Measurements from ENCODE around the gene ATP4B. TPM values are rescaled to one million over a fixed set of nuclear protein-coding genes. Genes with fewer than 3 reads are reported as not detected.

Gene ATP4B
- total RNA-seq, 1 donor from 2014 or later: not detected

- Mint-ChIP-seq H3K4me1 (ENCODE audit: low read depth, unreplicated experiment) (no peaks in the 10 kb centered on the region), H3K9me3 (ENCODE audit: unreplicated experiment) (peaks cover 12% of the 10 kb centered on the region), H3K27ac (ENCODE audit: unreplicated experiment) (no peak overlapping the region), H3K4me3 (ENCODE audit: unreplicated experiment) (no peak overlapping the region), H3K36me3 (ENCODE audit: unreplicated experiment) (no peaks in the 10 kb centered on the region), H3K27me3 (ENCODE audit: unreplicated experiment) (no peaks in the 10 kb centered on the region)
- no peak for TF ChIP-seq CTCF (IDR thresholded peaks at IDR 0.05; ENCODE audit: partially characterized antibody, unreplicated experiment)
- no peak for DNase-seq
Observed at GRCh38 chr13:113654175-113654560, 3.8 kb downstream of the ATP4B start.

GRCh38 chr13:113653264-113654174, 4.5 kb downstream of the ATP4B start:
- Mint-ChIP-seq H3K27ac (ENCODE audit: unreplicated experiment) (no peak overlapping the region), H3K9me3 (ENCODE audit: unreplicated experiment) (peaks cover 12% of the 10 kb centered on the region), H3K36me3 (ENCODE audit: unreplicated experiment) (peaks cover 5% of the 10 kb centered on the region), H3K27me3 (ENCODE audit: unreplicated experiment) (no peaks in the 10 kb centered on the region), H3K4me3 (ENCODE audit: unreplicated experiment) (no peak overlapping the region), H3K4me1 (ENCODE audit: low read depth, unreplicated experiment) (no peaks in the 10 kb centered on the region)
- peak; percentile 18 for DNase-seq
- no peak for TF ChIP-seq CTCF (IDR thresholded peaks at IDR 0.05; ENCODE audit: partially characterized antibody, unreplicated experiment)

- no peak for TF ChIP-seq CTCF (IDR thresholded peaks at IDR 0.05; ENCODE audit: partially characterized antibody, unreplicated experiment)
- Mint-ChIP-seq H3K36me3 (ENCODE audit: unreplicated experiment) (peaks cover 11% of the 10 kb centered on the region), H3K4me1 (ENCODE audit: low read depth, unreplicated experiment) (no peaks in the 10 kb centered on the region), H3K9me3 (ENCODE audit: unreplicated experiment) (peaks cover 12% of the 10 kb centered on the region), H3K27me3 (ENCODE audit: unreplicated experiment) (peaks cover 2% of the 10 kb centered on the region), H3K4me3 (ENCODE audit: unreplicated experiment) (no peak overlapping the region), H3K27ac (ENCODE audit: unreplicated experiment) (no peak overlapping the region)
- DNase-seq: peak; percentile 7
Observed at GRCh38 chr13:113652404-113653263, 5.4 kb downstream of the ATP4B start.

- no peak overlapping the region for H3K4me3 Mint-ChIP-seq (ENCODE audit: unreplicated experiment)
- TF ChIP-seq CTCF (IDR thresholded peaks at IDR 0.05; ENCODE audit: partially characterized antibody, unreplicated experiment): no peak
- peak; percentile 9 for DNase-seq
- peaks cover 12% of the 10 kb centered on the region for H3K9me3 Mint-ChIP-seq (ENCODE audit: unreplicated experiment)
- no peak overlapping the region for H3K27ac Mint-ChIP-seq (ENCODE audit: unreplicated experiment)
- H3K27me3 Mint-ChIP-seq (ENCODE audit: unreplicated experiment): peaks cover 2% of the 10 kb centered on the region
- no peaks in the 10 kb centered on the region for H3K4me1 Mint-ChIP-seq (ENCODE audit: low read depth, unreplicated experiment)
- peaks cover 11% of the 10 kb centered on the region for H3K36me3 Mint-ChIP-seq (ENCODE audit: unreplicated experiment)
Observed at GRCh38 chr13:113651511-113652403, 6.2 kb downstream of the ATP4B start.

Measured in glutamatergic neuron (in vitro differentiated cells).